ENCODE data around the gene RAN. TPM values are rescaled to one million over a fixed set of nuclear protein-coding genes. Genes with fewer than 3 reads are reported as not detected.
"Not testable (repeated sequence)": the region's sequence is repeated elsewhere in the genome, so short reads cannot be mapped to it uniquely, and the experiment has no call there.

RAN gene
- total RNA-seq, 1 experiment from 2014 or later: 1,193 TPM

- CTCF ChIA-PET: no interaction called here
Measured at GRCh38 chr12:130847112-130847511, 24.8 kb upstream of the RAN start.

GRCh38 chr12:130848105-130848504 is 23.8 kb upstream of the RAN start:
- H3K27ac ChIP-seq (ENCODE audit: low read length); H3K4me1 ChIP-seq (ENCODE audit: control insufficient read depth, insufficient read depth, low read length); H3K9me3 ChIP-seq (ENCODE audit: control insufficient read depth, insufficient read depth, low read depth, low read length); intact Hi-C loops (cut with micrococcal nuclease; ENCODE audit: unreplicated experiment); BruUV-seq (replicated peaks); POLR2A ChIA-PET; H3K4me3 ChIP-seq (ENCODE audit: low read depth in 2 of 2, low read length in 2 of 2); ATAC-seq; in situ Hi-C loops (cut with HindIII; ENCODE audit: low pct_unique_long_range_greater_than_20kb, low sequenced_read_pairs); CTCF ChIA-PET; DNase-seq (ENCODE audit: low read depth, low spot score); H3K36me3 ChIP-seq (ENCODE audit: control insufficient read depth, insufficient read depth, low read length); H3K27me3 ChIP-seq (ENCODE audit: control insufficient read depth, insufficient read depth, low read length): not testable (repeated sequence)

More at GRCh38 chr12:130847112-130847511, 24.8 kb upstream of the RAN start:
- no peak for ATAC-seq
- BruUV-seq (replicated peaks): no TSS peak
- Histone ChIP-seq H3K4me3 (ENCODE audit: low read depth in 2 of 2, low read length in 2 of 2) (no peak overlapping the region), H3K4me1 (ENCODE audit: control insufficient read depth, insufficient read depth, low read length) (no peaks in the 10 kb centered on the region), H3K36me3 (ENCODE audit: control insufficient read depth, insufficient read depth, low read length) (no peaks in the 10 kb centered on the region), H3K27ac (ENCODE audit: low read length) (no peak overlapping the region), H3K9me3 (ENCODE audit: control insufficient read depth, insufficient read depth, low read depth, low read length) (no peaks in the 10 kb centered on the region), H3K27me3 (ENCODE audit: control insufficient read depth, insufficient read depth, low read length) (no peaks in the 10 kb centered on the region)
- in situ Hi-C loops (cut with HindIII; ENCODE audit: low pct_unique_long_range_greater_than_20kb, low sequenced_read_pairs) (no loop called here), intact Hi-C loops (cut with micrococcal nuclease; ENCODE audit: unreplicated experiment) (no loop called here)
- no peak for TF ChIP-seq POLR2AphosphoS5 (IDR thresholded peaks at IDR 0.05; ENCODE audit: low read depth, low read length)
- no peak for DNase-seq (ENCODE audit: low read depth, low spot score)
- POLR2A ChIA-PET: no interaction called here

- POLR2A ChIA-PET; intact Hi-C loops (cut with micrococcal nuclease; ENCODE audit: unreplicated experiment): not testable (repeated sequence)
Measured at GRCh38 chr12:130848785-130849305, 23.0 kb upstream of the RAN start.

GRCh38 chr12:130849561-130850417 is 22.1 kb upstream of the RAN start:
- ChIA-PET POLR2A (no interaction called here), CTCF (no interaction called here)
- DNase-seq (ENCODE audit: low read depth, low spot score): no peak

More at GRCh38 chr12:130848785-130849305, 23.0 kb upstream of the RAN start:
- in situ Hi-C loops (cut with HindIII; ENCODE audit: low pct_unique_long_range_greater_than_20kb, low sequenced_read_pairs); DNase-seq (ENCODE audit: low read depth, low spot score); H3K36me3 ChIP-seq (ENCODE audit: control insufficient read depth, insufficient read depth, low read length); ATAC-seq; H3K27me3 ChIP-seq (ENCODE audit: control insufficient read depth, insufficient read depth, low read length); H3K4me3 ChIP-seq (ENCODE audit: low read depth in 2 of 2, low read length in 2 of 2); H3K4me1 ChIP-seq (ENCODE audit: control insufficient read depth, insufficient read depth, low read length); CTCF ChIA-PET; BruUV-seq (replicated peaks); H3K9me3 ChIP-seq (ENCODE audit: control insufficient read depth, insufficient read depth, low read depth, low read length); H3K27ac ChIP-seq (ENCODE audit: low read length): not testable (repeated sequence)

More at GRCh38 chr12:130849561-130850417, 22.1 kb upstream of the RAN start:
- ATAC-seq: no peak
- BruUV-seq (replicated peaks): no TSS peak
- TF ChIP-seq SIN3A (IDR thresholded peaks at IDR 0.05; ENCODE audit: borderline replicate concordance, insufficient read depth, low read depth, low read length) (no peak), REST (IDR thresholded peaks at IDR 0.05; ENCODE audit: insufficient read depth in 1 of 2, low read depth in 2 of 2, low read length in 1 of 2) (no peak), TCF7L2 (IDR thresholded peaks at IDR 0.05; ENCODE audit: low read depth, low read length) (no peak), POLR2AphosphoS5 (IDR thresholded peaks at IDR 0.05; ENCODE audit: low read depth, low read length) (no peak), CTCF (IDR thresholded peaks at IDR 0.05) (no peak)
- intact Hi-C loops (cut with micrococcal nuclease; ENCODE audit: unreplicated experiment): no loop called here
- Histone ChIP-seq H3K36me3 (ENCODE audit: control insufficient read depth, insufficient read depth, low read length) (no peaks in the 10 kb centered on the region), H3K4me3 (ENCODE audit: low read depth in 2 of 2, low read length in 2 of 2) (no peak overlapping the region), H3K4me1 (ENCODE audit: control insufficient read depth, insufficient read depth, low read length) (no peaks in the 10 kb centered on the region), H3K27ac (ENCODE audit: low read length) (no peak overlapping the region), H3K9me3 (ENCODE audit: control insufficient read depth, insufficient read depth, low read depth, low read length) (no peaks in the 10 kb centered on the region), H3K27me3 (ENCODE audit: control insufficient read depth, insufficient read depth, low read length) (no peaks in the 10 kb centered on the region)
- in situ Hi-C loops (cut with HindIII; ENCODE audit: low pct_unique_long_range_greater_than_20kb, low sequenced_read_pairs): no loop called here
